GM21528 (cell line): Measurements from ENCODE around the gene TMEM14C.
A peak's percentile ranks its signal among the peaks of the same experiment; 100 is the strongest.

Source experiments
- ATAC-seq: cut with Tn5 transposase; IDR thresholded peaks from one replicate; pipeline ENCODE4 v1.9.1; 2021; ENCODE audit warnings: mild to moderate bottlenecking, moderate library complexity; ENCODE audit not compliant: unreplicated experiment, low FRiP score

The TMEM14C gene

DNA sequence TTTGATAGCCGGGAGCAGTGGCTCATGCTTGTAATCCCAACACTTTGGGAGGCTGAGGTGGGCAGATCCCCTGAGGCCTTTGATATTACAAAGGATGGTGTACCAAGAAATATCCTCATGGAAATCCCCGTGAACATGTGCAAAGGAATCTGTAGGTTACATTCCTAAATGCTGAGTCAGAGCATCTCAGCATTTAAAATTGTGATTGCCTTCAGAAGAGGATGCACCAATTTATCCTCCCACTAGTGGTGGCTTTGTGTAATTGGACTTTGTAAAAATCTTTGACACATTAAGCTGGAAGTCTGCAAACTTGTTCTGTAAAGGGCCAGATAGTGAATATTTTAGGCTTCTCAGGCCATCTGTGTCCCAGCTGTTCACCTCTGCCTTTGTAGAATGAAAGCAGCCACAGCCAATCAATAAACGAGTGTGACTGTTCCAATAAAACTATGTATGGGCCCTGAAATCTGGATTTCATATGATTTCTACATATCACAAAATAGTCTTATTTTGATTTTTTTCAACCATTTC, 36.5 kb downstream of the TMEM14C start:
- ATAC-seq: peak; percentile 74

DNA sequence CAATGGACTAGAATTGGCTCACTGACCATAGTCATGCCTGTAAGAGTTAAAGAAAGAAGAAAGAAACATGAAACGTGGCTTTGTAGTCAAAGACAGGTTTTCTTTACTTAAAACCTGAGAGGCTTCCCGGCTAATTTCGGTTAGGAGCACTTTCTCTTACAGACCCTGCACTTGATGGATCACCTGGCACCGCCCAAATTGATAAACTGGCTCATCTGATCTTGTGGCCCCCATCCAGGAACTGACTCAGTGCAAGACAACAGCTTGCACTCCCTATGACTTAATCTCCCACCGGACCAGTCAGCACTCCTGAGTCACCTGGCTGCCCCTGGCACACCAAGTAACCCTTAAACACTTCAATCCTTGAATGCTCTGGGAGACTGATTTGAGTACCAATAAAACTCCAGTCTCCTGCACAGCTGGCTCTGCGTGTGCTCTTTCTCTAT, 37.0 kb downstream of the TMEM14C start:
- ATAC-seq: no peak

DNA sequence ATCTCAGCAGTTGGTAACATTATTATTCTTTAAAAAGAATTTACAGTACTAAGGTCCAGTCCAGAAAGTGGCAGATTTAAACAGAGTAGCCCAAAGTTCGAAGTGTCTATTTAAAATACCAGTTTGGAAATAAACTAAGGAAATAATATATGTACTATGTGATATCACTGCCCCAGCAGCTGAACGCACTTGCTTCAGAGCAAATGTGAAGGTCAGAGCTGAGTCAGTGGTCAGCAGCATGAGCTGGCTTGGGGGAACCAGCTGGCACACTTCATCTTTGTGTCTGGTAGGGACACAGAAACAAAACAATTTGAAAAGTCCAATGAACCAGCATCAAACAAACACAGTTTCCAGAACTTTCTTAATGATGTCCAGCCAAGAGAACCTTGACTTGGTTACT, 40.1 kb downstream of the TMEM14C start:
- no peak for ATAC-seq

DNA sequence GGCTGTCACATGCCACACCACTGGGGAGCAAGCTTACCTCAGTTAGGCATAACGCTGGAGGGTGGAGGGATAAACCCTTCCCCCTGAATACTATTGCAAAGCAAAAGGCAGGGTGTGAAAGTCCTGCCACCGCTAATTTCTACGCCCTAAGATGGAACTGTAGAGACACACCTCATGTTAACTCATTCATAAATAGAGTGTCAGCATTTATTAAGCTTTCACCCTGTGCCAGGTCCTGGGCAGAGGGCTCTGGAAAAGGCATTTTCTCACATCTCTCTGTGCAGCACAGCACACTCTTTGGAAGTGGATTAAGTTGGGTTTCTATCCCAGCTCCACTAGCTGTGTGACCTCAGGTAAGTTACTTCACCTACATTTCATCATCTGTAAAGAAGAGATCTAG, 46.5 kb downstream of the TMEM14C start:
- ATAC-seq: no peak

DNA sequence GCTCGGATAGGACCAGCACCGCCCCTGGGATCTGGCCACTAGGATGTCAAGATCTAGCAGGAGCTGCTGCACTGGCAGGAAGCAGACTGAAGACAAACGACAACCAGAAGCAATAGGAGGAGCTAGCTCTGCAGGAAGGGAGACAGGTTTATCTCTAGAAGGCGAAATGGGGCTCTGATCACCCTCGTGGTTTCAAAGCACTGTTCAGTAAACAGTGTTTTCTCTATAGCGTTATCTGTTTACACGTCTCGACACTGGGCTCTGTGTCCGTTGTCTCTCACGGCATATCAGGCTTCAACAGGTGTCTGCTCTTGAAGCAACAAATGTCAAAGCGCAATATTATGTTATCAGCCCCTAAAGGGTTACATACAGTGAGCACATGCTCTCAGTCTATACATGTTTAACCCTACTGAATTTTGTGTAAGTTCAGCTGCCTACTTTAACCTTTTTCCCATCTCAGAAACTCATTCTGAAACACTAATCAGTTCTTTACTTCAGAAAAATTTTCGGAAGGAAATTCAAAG, 48.6 kb downstream of the TMEM14C start:
- ATAC-seq: no peak

DNA sequence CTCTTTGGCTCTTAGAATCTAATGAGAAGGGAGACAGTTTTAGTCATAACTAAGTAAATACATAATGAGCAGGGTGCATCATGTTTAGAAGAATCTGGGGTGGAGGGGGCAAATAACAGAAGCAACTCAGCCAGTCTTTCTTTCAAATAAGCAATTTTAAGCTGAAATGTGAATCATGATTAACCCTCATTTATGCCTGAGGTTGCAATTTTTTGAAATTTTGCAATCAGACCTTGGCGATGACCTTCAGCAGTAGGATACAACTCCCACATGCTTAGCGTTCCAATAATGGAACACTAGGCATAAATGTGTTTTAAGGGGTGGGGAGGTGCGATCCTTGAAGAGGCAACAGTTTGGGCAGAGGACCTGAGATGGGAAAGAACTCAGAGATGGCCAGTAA, 55.4 kb downstream of the TMEM14C start:
- ATAC-seq: no peak

DNA sequence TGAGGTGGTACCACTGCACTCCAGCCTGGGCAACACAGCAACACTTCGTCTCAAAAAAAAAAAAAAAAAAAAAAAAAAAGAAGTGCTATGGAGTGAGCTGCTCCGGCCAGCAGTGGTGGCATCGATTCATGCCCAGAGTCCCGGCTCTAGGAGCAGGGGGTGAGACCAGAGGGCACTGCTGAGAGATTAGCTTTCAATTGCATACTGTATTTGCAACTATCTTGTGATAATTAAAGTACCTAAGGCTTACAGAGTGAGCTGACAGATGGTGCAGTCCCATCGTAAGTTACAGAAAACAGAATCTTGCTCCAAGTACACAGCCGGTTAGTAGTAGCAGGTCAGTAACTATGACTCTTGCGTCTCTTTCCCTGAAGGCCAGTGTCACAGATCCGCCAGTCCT, 56.2 kb downstream of the TMEM14C start:
- ATAC-seq: no peak
